Ureter (tissue), 1 donor: Measurements from ENCODE around the gene ALPL. TPM values are rescaled to one million over a fixed set of nuclear protein-coding genes. Genes with fewer than 3 reads are reported as not detected.

Source experiments
- DNase-seq: peaks from one replicate; pipeline ENCODE4 v3.0.0-alpha.2; 2020; ENCODE audit warnings: low spot score
- total RNA-seq: library from RNA; stranded (reverse); gene quantifications from one replicate; pipeline ENCODE4 v1.2.4, GENCODE V29; 2023
- donor health status: DM: yes; HTN: yes; CAD: no.

Gene ALPL
- total RNA-seq, 1 donor from 2014 or later, result 12.9 TPM

DNA sequence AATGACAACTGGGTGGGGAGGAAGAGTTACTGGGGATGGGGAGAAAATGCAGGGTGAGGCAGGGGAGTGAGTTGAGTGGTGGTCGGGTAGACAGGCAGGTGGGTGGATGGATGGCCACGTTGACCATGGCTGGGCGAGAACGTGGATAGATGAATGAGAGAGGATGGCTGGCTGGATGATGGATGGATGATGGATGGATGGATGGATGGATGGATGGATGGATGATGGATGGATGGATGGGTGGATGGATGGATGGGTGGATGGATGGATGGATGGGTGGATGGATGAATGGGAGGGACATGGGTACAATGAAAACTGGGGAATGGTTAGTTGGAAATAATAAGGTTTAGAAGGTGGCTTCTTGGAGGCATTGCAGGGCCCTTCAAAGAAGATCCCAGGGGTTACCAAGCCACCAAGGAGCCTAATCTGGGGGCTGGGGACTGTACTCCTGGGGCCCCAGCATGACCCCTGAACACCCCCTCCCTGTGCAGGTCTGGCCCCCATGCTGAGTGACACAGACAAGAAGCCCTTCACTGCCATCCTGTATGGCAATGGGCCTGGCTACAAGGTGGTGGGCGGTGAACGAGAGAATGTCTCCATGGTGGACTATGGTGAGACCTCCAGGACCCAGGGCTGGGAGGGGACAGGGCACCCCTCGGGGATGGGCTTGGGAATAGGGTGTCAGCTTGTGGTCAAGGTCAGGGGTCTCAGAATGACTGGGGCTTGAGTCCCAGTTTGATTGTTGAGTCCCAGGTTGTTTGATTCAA lies 67.0 kb downstream of the ALPL start:
- no peak for DNase-seq

DNA sequence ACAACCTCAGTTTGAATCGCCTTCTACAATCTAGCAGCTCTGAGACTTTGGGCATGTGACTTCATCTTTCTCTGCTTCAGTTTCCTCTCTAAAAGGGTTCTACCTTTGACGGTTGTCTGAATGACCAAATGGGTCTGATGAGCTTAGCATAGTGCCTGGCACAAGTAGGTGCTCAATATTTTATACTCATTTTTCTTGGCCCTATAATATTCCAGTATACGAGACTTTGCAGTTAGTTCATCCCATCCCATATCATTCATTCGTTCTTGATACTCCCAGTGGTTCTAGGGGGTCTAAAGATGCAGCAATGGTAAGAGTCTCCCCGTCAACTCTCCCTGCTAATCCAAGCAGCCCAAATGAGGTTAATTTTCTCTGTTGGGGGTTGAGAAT lies 67.6 kb downstream of the ALPL start:
- DNase-seq, result no peak

DNA sequence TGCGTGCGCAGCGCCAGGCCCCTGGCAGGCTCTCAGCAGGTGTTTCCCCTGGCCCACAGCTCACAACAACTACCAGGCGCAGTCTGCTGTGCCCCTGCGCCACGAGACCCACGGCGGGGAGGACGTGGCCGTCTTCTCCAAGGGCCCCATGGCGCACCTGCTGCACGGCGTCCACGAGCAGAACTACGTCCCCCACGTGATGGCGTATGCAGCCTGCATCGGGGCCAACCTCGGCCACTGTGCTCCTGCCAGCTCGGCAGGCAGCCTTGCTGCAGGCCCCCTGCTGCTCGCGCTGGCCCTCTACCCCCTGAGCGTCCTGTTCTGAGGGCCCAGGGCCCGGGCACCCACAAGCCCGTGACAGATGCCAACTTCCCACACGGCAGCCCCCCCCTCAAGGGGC lies 68.1 kb downstream of the ALPL start:
- no peak for DNase-seq

DNA sequence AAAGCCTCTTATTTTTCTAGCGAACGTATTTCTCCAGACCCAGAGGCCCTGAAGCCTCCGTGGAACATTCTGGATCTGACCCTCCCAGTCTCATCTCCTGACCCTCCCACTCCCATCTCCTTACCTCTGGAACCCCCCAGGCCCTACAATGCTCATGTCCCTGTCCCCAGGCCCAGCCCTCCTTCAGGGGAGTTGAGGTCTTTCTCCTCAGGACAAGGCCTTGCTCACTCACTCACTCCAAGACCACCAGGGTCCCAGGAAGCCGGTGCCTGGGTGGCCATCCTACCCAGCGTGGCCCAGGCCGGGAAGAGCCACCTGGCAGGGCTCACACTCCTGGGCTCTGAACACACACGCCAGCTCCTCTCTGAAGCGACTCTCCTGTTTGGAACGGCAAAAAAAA lies 68.7 kb downstream of the ALPL start:
- no peak for DNase-seq

DNA sequence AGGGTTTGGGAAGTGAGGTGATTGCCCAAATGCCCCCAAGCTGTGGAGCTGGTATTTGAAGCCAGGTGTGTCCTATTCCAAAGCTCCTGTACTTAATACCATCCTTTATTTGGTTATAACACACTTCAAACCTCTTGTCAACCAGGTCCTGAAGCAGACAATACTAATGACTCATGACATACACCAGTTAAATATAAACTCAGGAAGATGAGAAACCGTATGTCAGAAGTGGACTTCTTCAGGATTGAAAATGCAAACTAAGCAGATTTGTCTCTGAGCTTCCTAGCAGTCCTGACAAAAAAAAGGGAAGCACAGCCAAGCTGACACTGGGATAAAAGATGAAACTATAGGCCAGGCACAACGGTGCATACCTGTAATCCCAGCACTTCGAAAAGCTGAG lies 70.6 kb downstream of the ALPL start:
- DNase-seq, result no peak

DNA sequence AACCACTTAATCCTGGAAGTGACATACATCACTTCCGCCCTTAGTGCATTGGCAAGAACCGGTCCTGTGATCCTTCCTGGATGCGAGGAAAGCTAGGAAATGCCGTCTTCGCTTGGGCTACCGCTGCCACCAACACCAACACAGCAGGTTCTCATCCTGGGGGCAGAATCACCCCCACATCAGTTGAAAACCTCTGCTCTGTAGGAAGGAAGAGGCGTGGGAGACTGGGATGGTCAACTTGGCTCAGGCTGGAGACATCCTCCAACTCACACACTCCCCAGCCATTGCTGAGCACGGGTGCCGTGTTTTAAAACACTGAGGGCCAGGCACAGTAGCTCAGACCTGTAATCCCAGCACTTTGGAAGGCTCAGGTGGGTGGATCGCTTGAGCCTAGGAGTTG lies 74.9 kb downstream of the ALPL start:
- DNase-seq, result no peak

DNA sequence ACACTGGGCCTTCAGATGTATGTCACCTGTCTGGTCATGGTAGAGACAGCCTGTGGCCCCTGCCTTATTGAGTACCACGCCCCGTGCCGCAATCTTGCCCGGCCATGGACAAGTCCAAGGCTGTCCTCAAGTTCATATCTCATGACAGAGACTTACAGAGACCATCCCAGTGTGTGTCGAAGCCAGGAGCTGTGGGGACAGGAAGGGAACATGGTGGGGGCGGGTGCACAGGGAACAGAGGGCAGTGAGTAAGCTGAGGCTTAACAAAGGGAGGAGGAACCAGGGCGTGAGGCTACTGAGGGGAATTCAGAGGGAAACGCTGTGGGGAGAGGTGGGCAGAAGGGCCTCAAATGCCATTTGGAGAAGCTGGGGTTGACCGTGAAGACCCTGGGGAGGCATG lies 75.8 kb downstream of the ALPL start:
- DNase-seq, result no peak

DNA sequence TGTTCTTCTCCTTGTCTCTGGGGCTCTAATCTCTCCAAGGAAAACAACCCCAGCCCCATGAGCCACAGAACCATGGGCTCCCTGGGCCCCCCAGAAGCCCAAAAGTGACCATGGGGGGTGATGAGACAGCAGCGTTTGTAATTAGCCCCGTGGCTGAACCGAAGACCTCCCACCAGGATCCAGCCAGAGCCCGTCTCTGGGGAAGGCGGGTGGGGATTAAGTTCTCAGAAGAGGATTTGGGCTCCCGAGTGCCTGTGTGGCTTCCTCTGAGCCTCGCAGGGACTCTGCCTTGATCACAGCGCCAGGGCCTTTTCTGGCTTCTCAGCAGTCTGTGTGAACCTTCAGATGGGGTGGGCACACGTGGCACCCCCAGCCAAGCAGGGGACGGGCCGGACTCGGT lies 77.0 kb downstream of the ALPL start:
- DNase-seq, result no peak

DNA sequence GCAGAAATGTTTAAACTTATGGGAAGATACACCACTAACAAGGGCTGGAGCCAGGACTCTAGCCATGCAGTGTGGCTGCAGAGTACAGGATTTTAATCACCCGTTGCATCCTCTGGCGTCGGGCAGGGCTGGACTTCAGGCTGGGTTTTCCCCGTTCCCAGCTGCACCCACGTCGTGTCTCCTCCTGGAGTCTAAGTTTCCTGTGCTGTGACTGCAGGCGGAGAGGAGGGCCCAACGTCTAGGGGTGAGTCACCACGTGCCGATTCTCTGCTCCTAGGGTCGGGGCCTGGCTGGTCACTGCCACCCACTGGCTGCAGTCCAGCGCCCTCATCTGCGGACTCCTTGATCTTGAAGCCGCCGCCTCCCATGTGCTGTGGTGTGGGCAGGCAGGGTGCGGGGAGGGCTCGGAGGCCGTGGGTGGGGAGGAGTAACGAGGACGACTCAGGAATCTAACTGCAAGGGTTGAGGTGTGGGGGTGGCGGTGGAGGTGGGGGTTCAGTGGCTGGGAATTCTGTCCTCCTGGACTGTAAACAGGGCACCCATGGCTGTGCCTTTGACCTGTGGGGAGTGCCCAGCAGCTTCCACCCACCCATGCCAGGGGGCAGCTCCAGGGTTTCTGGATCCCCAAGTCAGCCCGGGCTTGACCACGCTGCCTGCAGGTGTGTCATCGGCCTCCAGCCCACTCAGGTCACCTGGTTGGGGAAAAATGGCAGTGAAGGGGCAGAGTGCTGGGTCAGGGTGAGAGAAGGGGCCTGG lies 77.8 kb downstream of the ALPL start:
- DNase-seq, result peak; percentile 62

DNA sequence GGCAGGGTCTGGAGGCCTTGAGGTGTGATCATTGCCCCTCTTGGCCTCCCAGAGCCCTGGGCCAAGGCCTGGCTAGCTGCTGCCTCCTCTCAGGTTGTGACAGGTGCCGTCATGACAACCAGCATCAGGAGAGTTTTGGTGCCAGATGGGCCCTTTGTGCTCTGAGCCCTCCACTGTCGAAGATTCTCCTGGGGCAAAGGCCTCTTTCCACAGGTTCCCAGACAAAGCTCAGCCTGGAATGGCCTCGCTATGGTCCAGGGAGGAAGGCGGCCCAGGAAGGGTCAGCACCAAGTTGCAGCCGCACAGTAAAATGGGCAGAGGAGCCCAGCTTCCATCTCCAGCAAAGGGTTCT lies 78.4 kb downstream of the ALPL start:
- DNase-seq, result no peak

DNA sequence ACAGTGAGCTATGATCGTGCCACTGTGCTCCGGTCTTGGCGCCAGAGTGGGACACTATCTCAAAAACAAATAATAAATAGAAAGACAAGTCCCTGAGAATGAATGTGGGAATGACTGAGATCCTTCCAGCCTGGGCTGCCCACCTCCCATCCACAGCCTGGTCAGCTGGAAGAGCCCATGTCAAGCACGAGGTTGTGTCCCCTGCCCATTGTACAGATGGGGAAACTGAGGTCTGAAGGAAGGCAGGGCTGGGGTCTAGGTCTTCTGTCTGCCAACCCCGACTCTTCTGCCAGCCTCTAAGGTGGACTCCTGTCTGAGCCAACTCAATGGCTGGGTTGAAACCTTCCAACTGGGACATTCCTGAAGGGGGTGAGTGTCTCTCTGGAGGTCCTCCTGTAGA lies 80.4 kb downstream of the ALPL start:
- DNase-seq, result no peak

DNA sequence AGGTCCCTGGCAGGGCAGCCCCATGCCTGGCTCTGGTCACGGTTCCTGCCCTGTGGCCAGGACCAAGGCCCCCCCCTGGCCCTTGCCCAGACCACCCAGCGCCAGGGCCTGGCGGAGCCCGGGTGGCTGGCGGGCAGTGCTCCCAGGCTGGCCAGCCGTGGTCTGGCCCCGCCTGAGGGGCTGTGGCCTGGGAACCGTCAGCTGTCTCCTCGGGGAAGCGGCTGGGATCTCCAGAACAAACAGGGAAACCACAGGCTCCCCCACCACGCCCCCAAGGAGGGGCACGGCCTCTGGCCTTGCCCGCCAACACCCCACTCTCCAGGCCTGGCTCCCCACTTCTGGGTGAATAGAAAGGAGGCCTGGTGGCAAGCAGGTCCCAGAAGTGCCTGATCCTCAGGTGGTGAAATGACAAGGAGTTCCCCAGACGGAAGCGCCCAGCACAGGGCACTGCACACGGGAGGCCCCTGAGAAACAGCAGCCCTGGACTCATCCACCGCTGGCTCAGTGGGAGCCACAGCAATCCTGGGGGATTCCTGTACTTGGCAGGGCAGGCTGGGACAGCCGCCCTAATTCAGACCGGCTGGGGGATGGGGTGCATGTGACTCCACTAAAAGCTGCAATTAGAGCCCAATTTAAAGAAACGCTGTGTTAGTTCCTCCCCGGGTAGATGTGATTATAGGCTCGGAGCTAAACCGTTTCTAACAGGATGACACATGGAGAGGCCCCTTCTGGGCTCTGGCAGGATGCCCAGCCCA lies 81.1 kb downstream of the ALPL start:
- no peak for DNase-seq

DNA sequence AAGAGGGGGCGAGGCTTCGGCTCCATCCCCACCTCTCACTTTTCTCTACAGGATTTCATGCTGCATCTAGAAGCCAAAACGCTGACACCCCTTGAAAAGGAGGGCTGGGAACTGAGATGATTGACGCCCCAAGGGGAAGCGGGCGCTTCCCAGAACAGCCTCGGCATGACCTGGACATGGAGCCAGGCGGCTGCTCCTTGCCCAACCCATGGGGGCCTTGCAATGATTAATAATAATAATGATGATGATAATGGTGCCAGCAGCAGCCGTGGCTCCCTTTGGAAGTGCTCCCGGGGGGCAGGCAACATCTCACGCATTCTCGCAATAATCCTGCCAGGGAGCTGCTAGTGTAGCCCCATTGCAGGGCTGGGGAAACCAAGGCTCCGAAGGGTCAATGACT lies 81.7 kb downstream of the ALPL start:
- DNase-seq, result no peak

DNA sequence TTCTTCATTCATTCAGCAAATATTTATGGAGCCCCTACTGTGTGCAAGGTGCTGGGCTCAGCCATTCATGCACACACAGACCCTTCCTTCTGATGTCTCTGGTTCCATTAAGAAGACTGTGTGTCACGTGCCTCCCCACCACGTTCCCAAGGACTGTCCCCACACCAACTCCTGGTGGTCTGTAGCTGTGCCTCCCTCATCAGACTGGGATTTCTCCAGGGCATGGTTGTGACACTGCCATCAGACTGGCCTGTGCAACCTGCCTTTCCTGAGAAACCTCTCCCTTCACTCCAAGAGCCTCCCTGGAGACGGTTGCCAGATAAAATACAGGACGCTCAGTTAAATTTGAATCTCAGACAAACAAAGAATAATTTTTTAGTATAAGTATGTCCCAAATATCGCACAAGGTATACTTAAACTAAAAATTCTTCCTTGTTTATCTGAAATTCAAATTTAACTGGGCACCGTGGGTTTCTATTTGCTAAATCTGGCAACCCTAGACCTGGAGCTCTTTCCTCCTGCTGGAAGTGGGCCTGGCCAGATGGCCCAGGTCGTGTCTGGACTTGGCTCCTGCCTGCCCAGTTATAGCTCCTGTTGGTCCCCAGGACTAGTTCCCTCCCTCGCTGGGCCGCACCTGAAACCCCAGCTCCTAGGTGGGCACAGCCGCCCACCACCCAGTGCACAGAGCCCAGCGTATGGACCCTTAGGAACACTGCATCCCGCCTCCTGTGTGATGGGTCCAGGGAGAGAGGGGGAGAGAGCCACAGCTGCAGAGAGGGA lies 83.1 kb downstream of the ALPL start:
- DNase-seq, result peak; percentile 61

DNA sequence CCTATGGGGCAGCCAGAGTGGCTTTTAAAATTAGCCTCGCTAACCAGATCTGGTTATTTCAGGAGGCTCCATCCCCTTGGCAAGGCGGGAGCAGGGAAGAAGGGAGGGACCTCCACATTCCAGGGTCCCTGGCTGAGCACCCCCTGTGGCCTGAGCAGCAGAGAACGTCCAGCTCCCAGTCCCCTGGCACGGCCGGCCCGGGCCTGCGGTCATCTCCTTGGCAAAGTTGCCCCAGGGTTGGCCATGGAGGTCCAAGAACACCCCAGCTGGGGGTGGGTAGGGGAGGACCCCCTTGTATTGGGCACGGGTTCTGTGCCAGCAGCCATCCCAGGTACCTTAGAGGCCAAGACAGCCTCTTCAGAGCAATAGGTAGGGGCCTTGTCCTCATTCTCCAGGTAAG lies 84.0 kb downstream of the ALPL start:
- DNase-seq, result no peak

DNA sequence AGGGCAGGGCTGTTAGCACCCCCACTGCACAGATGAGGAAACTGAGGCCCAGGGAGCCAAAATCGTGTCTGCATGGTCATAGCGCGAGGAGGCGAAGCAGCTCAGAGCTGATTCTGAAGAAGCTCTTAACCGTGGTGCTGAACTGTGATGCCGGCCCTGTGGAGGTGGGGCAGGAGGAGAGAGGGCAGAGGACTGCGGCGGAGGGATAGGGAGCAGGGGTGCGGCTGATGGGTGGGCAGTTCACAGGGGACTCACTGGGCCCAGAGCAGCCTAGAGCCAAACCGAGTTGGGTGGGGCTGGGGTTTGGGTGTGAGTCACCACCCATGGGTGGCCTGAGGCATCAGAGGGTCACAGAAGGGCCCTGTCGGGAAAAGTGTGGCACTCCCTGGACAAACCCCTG lies 85.3 kb downstream of the ALPL start:
- DNase-seq, result no peak

DNA sequence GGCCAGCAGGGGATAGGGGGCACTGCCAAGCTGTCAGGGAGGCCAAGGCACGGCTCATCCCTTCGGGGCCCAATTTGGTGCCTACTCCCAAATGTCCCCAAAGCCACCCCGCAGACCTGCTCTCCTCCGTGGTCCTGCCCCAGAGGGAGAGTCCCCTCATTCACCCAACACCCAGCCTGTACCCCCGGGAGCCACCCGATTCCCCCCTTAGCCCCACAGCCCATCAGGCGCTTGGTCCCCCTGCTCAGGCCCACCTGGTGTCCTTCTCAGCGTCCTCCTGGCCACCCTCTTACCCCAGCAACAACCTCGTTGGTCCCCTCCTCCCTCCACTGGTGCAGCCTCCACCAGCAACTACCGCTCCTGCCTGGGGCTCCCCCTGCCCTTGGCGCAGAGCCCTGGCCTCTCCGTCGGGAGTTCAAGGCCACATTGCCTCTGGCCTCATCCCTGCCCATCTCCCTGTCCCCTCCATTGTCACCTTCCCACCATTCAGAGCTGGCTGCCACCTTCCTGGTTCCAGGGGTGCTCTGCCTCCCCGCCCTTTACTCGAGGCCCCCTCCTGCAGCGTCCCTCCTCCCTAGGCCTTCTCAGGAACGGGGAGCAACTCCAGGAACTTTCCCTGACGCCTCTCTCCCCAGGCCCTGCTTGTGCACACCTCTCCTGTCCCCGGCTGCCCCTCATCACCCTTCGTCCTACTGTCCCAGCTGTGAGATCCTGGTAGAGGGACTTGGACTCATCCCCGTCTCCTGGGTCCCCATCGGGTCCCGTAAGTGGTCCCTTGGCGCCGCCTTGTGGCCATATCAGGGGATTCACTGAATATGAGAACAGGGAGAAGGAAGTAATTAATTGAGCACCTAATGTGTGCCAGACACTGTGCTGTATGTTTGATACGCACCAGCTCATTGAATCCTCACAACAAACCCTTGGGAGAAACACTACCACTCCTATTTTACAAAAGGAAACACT lies 86.0 kb downstream of the ALPL start:
- DNase-seq, result no peak

DNA sequence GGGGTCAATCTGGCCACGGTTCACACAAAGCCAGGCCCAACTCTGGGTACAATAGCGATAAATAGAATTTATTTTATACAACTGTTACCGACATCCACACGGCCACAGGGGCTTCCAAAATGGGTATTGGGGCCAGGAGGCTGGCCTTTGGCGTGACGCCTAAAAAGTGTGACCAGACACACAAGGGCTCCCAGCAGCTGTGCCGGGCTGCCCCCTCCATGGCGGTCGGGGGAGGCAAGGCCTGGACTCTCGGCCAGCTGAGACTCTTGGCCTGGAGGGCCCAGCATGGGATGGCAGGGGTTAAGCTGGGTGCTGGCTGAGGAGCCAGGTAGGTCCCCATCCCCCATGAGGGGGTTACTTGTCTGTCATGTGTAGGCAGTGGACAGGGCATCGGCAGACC lies 87.0 kb downstream of the ALPL start:
- DNase-seq, result no peak

DNA sequence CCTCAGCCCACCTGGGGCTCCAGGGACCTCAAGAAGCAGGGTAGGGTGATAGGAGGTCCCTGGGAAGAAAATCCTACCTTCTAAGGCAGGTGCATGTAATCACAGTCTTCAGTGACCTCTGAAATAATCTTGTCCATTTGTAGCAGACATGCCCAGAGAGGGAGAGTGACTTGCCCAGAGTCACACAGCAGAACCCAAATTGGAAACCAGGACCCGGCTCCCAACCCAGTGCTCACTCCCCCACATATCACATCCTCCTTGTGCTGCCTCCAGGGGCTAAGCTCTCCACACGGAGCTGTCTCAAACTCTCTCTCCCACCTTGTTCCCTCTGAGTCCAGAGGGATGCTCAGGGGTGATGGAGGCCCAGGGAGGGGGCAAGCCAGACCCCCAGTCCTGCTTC lies 87.4 kb downstream of the ALPL start:
- DNase-seq, result no peak

DNA sequence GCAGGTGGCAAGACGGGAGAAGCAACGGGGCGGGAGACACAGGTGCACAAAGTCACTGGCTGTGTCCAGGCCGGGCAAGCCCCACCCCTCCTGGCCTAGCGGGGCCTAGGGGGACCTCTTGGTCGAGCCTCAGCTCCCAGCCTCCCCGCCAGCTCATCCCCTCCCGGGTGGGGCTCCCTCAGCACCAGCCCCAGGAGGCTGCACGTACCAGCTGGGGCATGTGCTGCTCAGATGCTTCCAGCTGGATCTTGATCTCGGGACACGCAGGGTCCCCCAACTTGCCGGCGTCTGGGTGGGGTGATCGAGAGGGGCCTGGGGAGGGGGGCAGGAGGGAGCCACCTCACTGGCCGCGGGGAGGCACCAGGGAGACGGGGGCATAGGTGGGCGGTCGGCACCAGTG lies 88.5 kb downstream of the ALPL start:
- DNase-seq, result no peak

DNA sequence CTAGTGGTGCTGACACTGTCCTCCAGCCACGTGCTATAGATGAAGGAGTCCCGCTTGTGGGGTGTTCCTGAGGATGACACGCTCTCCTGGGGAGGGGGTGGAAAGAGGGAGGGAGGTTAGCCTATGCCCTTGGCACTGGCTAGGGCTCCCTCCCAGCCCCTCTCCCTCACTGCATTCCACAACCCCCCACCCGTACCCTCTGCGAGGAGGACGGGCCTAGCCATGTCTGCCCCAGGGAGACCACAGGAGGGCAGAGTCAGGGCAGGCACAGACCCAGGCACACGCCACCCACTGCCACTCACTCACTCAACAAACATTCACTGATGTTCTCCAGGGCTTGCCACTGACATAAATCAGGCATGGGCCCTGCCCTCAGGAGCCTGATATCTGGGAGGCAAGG lies 89.2 kb downstream of the ALPL start:
- DNase-seq, result no peak
